ENCODE data around the gene GLIS2.
A peak's percentile ranks its signal among the peaks of the same experiment; 100 is the strongest.

GLIS2 gene

GRCh38 chr16:4369007-4369733 is 53.3 kb downstream of the GLIS2 start:
- no peak for DNase-seq (ENCODE audit: low read depth in 3 of 3)

GRCh38 chr16:4370151-4370550 is 54.3 kb downstream of the GLIS2 start:
- DNase-seq (ENCODE audit: low read depth in 3 of 3): no peak

DNA sequence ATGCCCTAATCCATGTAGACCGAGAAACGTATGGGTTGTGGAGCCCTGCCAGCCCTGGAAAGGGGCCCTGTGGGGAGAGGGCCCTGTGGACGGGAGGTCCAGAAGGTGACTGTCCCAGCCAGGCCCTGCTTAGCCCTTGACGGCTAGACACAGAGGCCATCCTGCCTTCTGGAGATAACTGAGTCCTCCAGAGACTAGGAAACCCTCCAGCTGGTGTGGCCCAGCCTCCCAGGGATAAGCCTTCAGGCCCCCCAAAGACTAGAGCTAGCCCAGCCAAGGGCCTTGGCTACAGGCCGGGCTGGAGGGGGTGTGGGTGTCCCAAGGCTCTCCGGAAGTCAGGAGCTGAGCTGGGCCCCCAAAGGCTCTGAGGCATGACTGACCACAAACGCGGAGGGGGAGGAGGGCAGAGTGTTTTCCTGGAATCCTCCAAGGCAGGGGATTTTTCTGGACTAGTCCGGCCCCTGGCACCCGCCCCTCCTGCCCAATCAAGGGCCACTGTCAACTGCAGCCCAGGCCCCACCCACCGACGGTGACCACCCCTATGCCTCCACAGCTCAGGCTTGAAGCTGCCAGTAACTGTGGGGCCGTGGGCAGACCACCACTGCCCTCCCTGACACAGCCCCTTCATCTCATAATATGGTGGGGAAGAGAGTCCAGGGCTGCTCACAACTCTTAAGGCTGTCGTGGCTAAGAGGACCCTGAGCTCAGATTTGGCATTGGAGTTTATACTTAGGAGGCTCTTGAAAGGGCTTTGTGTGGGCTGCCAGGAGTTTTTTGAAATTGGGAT is 54.9 kb downstream of the GLIS2 start:
- no peak for DNase-seq (ENCODE audit: low read depth in 3 of 3)

GRCh38 chr16:4371357-4372000 is 55.6 kb downstream of the GLIS2 start, which contains the start of gene VASN:
TSS of gene VASN (plus strand) at chr16:4371848. CDS start at chr16:4380878, 9,030 bp downstream.
- peak; percentile 53 to 61 (median 58) for DNase-seq (ENCODE audit: low read depth in 3 of 3)

GRCh38 chr16:4372001-4372577 is 56.2 kb downstream of the GLIS2 start:
- DNase-seq (ENCODE audit: low read depth in 3 of 3): no peak

DNA sequence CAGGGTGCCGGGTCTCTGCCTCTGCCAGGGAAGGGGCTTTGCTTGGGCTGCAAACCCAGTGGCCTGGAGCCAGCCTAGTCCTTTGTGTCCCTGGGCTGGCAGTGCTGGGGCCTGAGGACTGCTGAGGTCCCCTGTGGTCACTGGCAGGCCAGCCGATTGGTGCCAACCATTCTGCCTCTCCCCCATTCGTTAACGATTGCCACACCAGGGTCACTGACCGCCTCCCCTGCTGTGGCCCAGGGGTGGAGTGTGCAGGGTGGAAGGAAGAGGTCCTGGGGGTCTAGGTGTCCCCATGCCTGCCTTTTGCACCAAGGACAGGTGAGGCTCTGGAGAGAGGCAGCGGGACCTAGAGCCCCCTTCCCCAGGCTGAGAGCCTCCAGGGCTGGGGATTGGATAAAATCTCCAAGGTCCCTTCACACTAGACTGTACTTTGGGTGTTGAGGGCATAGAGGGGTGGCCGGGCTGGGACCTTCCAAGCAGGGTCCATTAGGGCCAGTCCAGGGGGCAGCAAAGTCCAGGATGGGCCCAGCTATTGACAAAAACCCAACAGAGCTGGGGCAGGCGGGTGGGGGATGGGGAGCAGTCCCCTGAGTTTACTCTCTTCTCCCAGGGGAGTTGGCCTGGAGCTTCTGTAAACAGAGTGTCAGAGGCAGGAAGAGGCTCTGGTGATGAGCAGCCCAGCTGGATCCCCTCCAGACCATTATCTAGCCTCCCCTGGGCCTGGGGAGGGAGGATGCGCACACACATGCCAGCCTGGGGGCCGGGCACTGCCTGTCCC is 56.9 kb downstream of the GLIS2 start:
- DNase-seq (ENCODE audit: low read depth in 3 of 3): no peak

DNA sequence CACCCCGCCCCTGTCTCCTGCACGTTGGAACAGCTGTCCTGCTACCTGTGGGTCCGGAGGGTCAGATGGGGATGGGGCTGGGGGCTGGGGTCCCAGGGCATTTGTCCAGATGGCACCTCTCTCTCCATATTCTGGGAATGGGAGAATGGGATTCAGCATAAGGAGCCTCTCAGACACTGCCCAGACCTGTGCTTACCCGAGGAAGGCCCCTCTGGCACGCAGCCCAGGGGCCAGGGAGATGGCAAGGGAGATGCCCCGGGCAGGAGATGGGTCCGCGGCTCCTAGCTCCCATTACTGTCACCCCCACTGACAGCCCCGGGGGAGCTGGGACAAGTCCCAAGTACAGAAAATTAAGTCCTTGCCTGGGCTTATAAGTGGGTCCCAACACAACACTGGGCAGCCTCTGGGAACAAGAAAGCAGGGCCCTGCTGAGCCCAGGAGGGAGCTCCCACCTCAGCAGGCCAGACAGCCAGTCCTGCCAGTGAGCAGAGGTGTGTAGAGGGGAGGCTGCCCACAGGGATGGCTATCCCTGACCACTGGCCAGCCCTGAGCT is 57.6 kb downstream of the GLIS2 start:
- no peak for DNase-seq (ENCODE audit: low read depth in 3 of 3)

DNA sequence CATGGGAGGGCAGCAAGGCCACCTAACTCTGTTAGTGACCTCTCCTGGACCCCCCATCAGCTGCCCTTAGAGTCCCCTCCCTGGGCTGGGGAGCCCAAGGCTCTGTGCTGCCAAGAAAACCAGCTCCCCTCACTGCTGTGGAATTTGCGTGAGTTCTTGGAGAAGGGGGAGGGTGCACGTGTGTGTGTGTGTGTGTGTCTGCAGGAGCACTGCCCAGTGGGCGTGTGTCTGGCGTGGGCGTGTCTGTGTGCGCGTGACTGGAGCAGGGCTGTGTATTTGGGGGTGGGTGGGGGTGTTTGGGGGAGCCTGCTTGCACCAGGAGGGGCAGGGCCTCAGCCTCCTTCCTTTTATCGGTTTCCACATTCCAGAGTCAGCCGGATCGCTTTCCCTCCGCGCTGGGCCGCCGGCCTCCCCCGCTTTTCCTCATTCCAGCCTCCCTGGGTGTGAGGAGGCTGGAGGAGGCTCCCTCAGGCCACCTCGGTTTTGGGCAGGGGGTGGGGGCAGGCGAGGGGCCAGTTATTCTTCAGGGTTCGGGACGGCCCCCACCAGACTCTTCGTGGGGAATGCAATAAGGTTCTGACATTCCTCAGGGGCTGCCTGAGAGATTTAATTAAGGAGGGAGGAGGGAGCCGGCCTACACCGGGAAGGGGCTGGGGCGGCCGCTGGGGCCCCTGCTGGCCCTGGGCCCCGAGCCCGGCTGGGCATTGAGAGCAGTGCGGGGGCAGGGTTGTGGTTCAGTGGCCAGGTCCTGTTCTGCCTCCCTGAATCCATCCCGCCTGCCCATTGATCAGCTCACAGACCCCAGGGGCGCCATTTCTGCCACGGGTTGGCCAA is 58.3 kb downstream of the GLIS2 start:
- no peak for DNase-seq (ENCODE audit: low read depth in 3 of 3)

- no peak for DNase-seq (ENCODE audit: low read depth in 3 of 3)
Observed at GRCh38 chr16:4375717-4376116, 59.9 kb downstream of the GLIS2 start.

DNA sequence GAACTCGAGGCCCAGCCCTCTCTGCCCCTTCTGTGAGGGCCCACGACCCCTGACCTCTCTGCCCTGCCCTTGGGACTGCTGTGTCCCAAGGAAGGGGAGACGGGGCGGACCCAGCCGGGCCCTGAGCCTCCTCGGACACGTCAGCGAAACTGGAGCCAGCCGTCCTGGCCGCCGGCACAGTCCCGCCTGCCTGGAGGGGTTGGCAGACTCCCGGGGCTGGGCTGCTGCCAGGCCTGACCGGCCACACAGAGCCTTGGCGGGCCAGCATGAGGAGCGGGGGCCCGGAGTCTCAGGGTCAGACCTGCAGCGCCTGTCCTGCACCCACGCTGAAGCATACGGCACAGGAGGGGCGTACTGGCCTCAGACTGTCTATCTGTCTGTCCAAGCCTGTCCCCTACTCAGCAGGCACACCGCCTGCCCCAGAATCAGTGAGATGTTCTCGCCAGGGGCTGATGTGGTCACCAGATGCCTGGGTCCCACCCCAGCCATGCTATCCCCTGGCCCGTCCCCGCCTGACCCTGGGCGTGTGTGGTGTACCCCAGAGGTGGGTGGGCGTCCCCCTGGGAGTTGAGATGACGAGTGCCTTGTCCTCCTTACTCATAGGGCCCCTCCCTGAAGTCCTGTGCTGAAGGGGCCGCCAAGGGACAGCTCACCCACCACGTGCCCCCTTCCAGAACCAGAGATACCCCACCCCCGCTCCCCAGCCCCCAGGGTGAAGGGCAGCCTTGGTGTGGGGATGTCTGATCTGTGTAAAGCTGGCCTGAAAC is 60.4 kb downstream of the GLIS2 start:
- DNase-seq (ENCODE audit: low read depth in 3 of 3): no peak

DNA sequence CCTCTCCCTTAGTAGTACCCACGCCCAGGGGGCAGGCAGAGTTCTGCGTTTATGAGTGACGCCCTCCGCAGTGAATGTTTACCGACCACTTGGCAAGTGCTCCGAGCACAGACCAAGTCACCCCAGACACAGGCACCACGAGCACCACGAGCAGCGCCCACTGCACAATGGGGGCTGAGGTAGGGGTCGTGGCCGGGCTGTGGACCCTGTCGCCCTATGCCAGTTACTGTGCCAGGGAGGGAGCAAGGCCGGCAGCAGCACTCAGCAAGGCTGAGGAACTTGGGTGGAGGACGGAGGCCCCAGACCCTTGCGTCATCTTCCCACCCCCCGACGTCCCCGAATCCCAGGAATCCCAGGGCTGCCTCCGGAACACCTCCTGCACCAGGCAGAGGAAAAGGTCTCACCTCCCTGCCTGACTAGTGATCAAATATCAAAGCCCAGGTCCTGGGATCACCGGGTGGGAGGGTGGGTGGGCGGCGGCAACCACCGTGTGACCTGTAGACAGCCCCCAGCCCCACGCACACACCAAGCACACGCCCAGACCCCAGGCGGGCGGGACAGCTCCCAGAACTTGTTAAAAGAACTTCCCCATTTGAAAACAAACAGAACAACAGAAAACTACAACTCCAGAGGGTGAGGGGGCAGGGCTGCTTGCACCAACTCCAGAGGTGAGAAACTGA is 61.2 kb downstream of the GLIS2 start:
- no peak for DNase-seq (ENCODE audit: low read depth in 3 of 3)

- DNase-seq (ENCODE audit: low read depth in 3 of 3): no peak
Observed at GRCh38 chr16:4377573-4378154, 61.8 kb downstream of the GLIS2 start.

GRCh38 chr16:4378161-4378666 is 62.3 kb downstream of the GLIS2 start:
- DNase-seq (ENCODE audit: low read depth in 3 of 3): no peak

DNA sequence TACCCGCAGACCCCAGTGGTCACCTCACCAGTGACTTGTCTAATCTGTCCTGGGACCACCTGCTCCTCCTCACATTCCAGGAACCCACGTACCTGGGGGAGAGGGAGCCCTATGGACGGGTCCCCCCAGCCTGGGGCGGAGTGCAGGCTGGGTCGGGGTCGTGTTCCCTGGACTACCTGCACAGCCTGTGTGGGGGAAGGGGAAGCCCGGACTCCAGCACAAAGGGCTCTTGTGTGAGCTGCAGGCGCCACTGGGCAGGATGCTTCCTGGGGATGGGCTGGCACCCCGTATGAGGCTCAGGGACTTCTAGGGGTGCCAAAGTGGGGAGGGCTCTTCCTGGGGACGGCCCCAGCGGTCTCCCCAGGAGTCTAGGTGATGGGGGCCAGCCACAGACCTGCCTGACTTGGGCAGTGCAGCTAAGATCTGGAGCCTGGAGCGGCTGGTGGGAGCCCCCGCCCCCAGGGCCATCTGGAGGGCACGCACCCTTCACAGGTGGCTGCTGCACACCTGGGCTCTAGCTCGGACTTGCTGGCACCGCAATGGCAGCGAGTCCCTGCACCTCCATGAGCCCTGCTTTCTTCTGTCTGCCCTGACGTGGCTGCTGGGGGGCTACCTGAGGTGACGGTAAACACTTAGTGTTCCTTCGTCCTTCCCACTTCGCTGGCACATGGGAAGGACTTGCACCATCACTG is 63.3 kb downstream of the GLIS2 start:
- DNase-seq (ENCODE audit: low read depth in 3 of 3): no peak

DNA sequence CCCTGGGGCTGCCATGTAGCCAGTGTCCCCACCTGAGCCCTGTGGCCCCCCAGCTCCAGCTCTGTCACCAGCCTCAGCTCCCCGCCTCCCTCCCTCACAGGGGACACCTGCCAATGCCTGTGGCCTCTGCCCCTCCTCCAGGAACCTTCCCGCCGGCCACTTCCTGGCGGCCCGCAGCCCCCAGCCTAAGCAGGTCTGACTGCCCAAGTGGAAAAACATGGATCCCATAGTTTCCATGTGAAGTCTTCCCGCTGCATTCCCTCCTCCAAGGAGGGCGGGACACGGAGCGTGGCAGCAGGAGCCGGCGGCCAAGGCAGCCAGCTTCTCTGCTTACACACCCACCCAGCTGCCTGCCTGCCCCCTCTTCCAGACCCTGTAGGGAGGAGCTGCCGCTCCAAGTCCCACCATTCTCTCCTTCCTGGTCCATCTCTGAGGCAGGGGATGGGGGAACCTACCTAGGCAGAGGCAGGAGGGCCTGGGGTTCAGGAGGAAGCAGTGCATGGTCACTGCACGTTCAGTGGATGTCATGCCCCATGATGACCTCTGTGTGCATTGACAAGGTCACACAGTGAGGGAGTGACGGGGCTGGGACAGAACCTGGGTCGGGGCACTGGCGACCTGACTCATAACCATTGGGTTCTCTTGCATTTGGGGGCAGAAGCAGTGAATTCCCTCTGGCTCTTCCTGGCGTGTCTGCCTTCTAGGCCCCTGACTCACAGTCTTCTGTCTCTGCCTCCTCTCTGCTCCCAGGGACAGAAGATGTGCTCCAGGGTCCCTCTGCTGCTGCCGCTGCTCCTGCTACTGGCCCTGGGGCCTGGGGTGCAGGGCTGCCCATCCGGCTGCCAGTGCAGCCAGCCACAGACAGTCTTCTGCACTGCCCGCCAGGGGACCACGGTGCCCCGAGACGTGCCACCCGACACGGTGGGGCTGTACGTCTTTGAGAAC is 64.5 kb downstream of the GLIS2 start:
- no peak for DNase-seq (ENCODE audit: low read depth in 3 of 3)

GRCh38 chr16:4381072-4381934 is 65.4 kb downstream of the GLIS2 start:
- no peak for DNase-seq (ENCODE audit: low read depth in 3 of 3)

Data from stimulated activated CD4-positive, alpha-beta T cell treated with anti-CD3 and anti-CD28 coated beads, TNF-alpha, amount 100 ng/mL, for 4 hours (primary cell).